ENCODE data around the gene ANXA9. TPM values are rescaled to one million over a fixed set of nuclear protein-coding genes. Genes with fewer than 3 reads are reported as not detected.

The ANXA9 gene
- polyA plus RNA-seq, 5 donors: 7.7 to 9.7 (median 8.6) TPM

DNA sequence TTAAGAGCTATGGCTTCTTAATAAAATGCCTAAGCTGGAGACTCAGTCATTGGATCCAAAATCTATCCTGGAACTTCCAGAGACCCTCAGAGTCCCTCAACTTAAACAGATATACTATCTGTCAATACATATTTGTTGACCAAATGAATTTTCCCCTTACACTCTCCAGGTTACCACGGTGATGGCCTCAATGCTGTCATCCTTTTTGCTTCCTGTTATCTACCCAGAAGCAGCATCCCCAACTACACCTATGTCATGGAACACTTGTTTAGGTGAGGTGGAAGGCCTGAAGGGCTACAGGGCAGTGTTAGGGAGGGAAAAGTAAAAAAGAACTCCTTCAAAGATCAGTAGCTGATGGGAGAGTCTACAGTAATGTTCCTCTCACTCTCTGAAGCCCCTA lies 61.1 kb downstream of the ANXA9 start:
- DNase-seq: no peak

Other genes with a start within 250 kb of the ANXA9 start
- 10 to 100 TPM; 22.2 to 30.5 (median 25.3) TPM for gene CTSS, start 216.5 kb upstream of the ANXA9 start, polyA plus RNA-seq (ENCODE audit: insufficient read depth in 1 of 5, insufficient read length in 5 of 5, low replicate concordance in 1 of 5)
- 10 to 100 TPM; 27.4 to 49.2 (median 35.3) TPM for gene CTSK, start 174.0 kb upstream of the ANXA9 start, polyA plus RNA-seq (ENCODE audit: insufficient read depth in 1 of 5, insufficient read length in 5 of 5, low replicate concordance in 1 of 5)
- 10 to 100 TPM; 62.5 to 88.0 (median 78.2) TPM for gene ARNT, start 105.7 kb upstream of the ANXA9 start, polyA plus RNA-seq (ENCODE audit: insufficient read depth in 1 of 5, insufficient read length in 5 of 5, low replicate concordance in 1 of 5)
- gene CTXND2, start 95.2 kb upstream of the ANXA9 start, polyA plus RNA-seq (ENCODE audit: insufficient read depth in 1 of 5, insufficient read length in 5 of 5, low replicate concordance in 1 of 5): under 1 TPM in 1 of 5 donors, not detected in 4; 0.13 TPM
- 100 to 1,000 TPM in 1 of 5 donors, 10 to 100 TPM in 4; 67.5 to 102 (median 83.8) TPM for gene SETDB1, start 55.9 kb upstream of the ANXA9 start, polyA plus RNA-seq (ENCODE audit: insufficient read depth in 1 of 5, insufficient read length in 5 of 5, low replicate concordance in 1 of 5)
- 100 to 1,000 TPM; 232 to 283 (median 242) TPM for gene CERS2, start 7.5 kb upstream of the ANXA9 start, polyA plus RNA-seq (ENCODE audit: insufficient read depth in 1 of 5, insufficient read length in 5 of 5, low replicate concordance in 1 of 5)
- 10 to 100 TPM; 32.3 to 46.9 (median 42.6) TPM for gene MINDY1, start 24.6 kb downstream of the ANXA9 start, polyA plus RNA-seq (ENCODE audit: insufficient read depth in 1 of 5, insufficient read length in 5 of 5, low replicate concordance in 1 of 5)
- 10 to 100 TPM; 33.2 to 44.5 (median 40.8) TPM for gene PRUNE1, start 26.2 kb downstream of the ANXA9 start, polyA plus RNA-seq (ENCODE audit: insufficient read depth in 1 of 5, insufficient read length in 5 of 5, low replicate concordance in 1 of 5)
- gene BNIPL, start 54.3 kb downstream of the ANXA9 start, polyA plus RNA-seq (ENCODE audit: insufficient read depth in 1 of 5, insufficient read length in 5 of 5, low replicate concordance in 1 of 5): 10 to 100 TPM in 1 of 5 donors, 1 to 10 TPM in 4; 5.9 to 11.1 (median 8.6) TPM
- 10 to 100 TPM in 4 of 5 donors, 1 to 10 TPM in 1; 9.4 to 11.6 (median 11.0) TPM for gene C1orf56, start 65.5 kb downstream of the ANXA9 start, polyA plus RNA-seq (ENCODE audit: insufficient read depth in 1 of 5, insufficient read length in 5 of 5, low replicate concordance in 1 of 5)
- gene CDC42SE1, start 77.3 kb downstream of the ANXA9 start, polyA plus RNA-seq (ENCODE audit: insufficient read depth in 1 of 5, insufficient read length in 5 of 5, low replicate concordance in 1 of 5): 100 to 1,000 TPM; 108 to 125 (median 114) TPM
- 10 to 100 TPM; 19.8 to 24.2 (median 23.2) TPM for gene MLLT11, start 78.1 kb downstream of the ANXA9 start, polyA plus RNA-seq (ENCODE audit: insufficient read depth in 1 of 5, insufficient read length in 5 of 5, low replicate concordance in 1 of 5)
- gene GABPB2, start 88.5 kb downstream of the ANXA9 start, polyA plus RNA-seq (ENCODE audit: insufficient read depth in 1 of 5, insufficient read length in 5 of 5, low replicate concordance in 1 of 5): 10 to 100 TPM in 4 of 5 donors, 1 to 10 TPM in 1; 8.2 to 13.5 (median 10.9) TPM
- 10 to 100 TPM; 21.8 to 27.0 (median 25.1) TPM for gene SEMA6C, start 164.3 kb downstream of the ANXA9 start, polyA plus RNA-seq (ENCODE audit: insufficient read depth in 1 of 5, insufficient read length in 5 of 5, low replicate concordance in 1 of 5)
- gene TNFAIP8L2, start 174.4 kb downstream of the ANXA9 start, polyA plus RNA-seq (ENCODE audit: insufficient read depth in 1 of 5, insufficient read length in 5 of 5, low replicate concordance in 1 of 5): 1 to 10 TPM; 1.9 to 2.8 (median 2.5) TPM
- 10 to 100 TPM; 15.7 to 18.6 (median 15.8) TPM for gene LYSMD1, start 183.6 kb downstream of the ANXA9 start, polyA plus RNA-seq (ENCODE audit: insufficient read depth in 1 of 5, insufficient read length in 5 of 5, low replicate concordance in 1 of 5)
- 10 to 100 TPM; 34.8 to 41.0 (median 39.2) TPM for gene SCNM1, start 183.9 kb downstream of the ANXA9 start, polyA plus RNA-seq (ENCODE audit: insufficient read depth in 1 of 5, insufficient read length in 5 of 5, low replicate concordance in 1 of 5)
- gene TMOD4, start 193.7 kb downstream of the ANXA9 start, polyA plus RNA-seq (ENCODE audit: insufficient read depth in 1 of 5, insufficient read length in 5 of 5, low replicate concordance in 1 of 5): 1 to 10 TPM; 1.1 to 3.2 (median 1.7) TPM
- 10 to 100 TPM; 56.3 to 68.0 (median 64.0) TPM for gene VPS72, start 207.9 kb downstream of the ANXA9 start, polyA plus RNA-seq (ENCODE audit: insufficient read depth in 1 of 5, insufficient read length in 5 of 5, low replicate concordance in 1 of 5)
- gene PIP5K1A, start 216.3 kb downstream of the ANXA9 start, polyA plus RNA-seq (ENCODE audit: insufficient read depth in 1 of 5, insufficient read length in 5 of 5, low replicate concordance in 1 of 5): 10 to 100 TPM; 61.2 to 66.1 (median 62.2) TPM

All from right lung (tissue), 5 donors.